ENCODE results near the gene ZNF664.

- TF ChIP-seq REST (IDR thresholded peaks at IDR 0.05; ENCODE audit: low read depth, low read length) = no peak
- no peak for TF ChIP-seq NFYA (IDR thresholded peaks at IDR 0.05; ENCODE audit: borderline replicate concordance, low read depth, low read length)
- TF ChIP-seq PRDM15 (CRISPR knock-in tag; IDR thresholded peaks at IDR 0.05) = no peak
- TF ChIP-seq ZNF274 (IDR thresholded peaks at IDR 0.05; ENCODE audit: insufficient read depth, insufficient read length) = no peak
- TF ChIP-seq SRF (IDR thresholded peaks at IDR 0.05; ENCODE audit: low read depth in 2 of 2, low read length in 2 of 2) = no peak
- no peak for TF ChIP-seq TCF12 (IDR thresholded peaks at IDR 0.05; ENCODE audit: low read depth, low read length)
- no peak for TF ChIP-seq CTCF (IDR thresholded peaks at IDR 0.05 in 2 of 3, conservative IDR thresholded peaks at IDR 0.05 in 1 of 3; ENCODE audit: control insufficient read depth in 2 of 3, extremely low read depth in 1 of 3, insufficient read depth in 1 of 3, low read depth in 3 of 3, low read length in 3 of 3)
- TF ChIP-seq TARDBP (IDR thresholded peaks at IDR 0.05; ENCODE audit: borderline replicate concordance) = no peak
- TF ChIP-seq GABPA (IDR thresholded peaks at IDR 0.05; ENCODE audit: low read depth) = no peak
- no peak for TF ChIP-seq EZH2 (IDR thresholded peaks at IDR 0.05; ENCODE audit: borderline replicate concordance, control insufficient read depth, low read depth, low read length)
Observed at GRCh38 chr12:124046456-124046740, 73.4 kb downstream of the ZNF664 start.

Measured in GM12878 (cell line).